GM12875 (cell line): ENCODE data around the gene LRR1.

Source experiments
- H3K4me3 ChIP-seq: one replicate; pipeline ENCODE4 v1.5.1; 2011; ENCODE audit warnings: low read depth, low read length, control low read depth
- CTCF ChIP-seq: IDR thresholded peaks from 2 replicates; pipeline ENCODE4 v1.5.1; 2011; ENCODE audit warnings: low read depth, mild to moderate bottlenecking, control low read depth, inconsistent platforms, low read length, moderate library complexity, borderline replicate concordance; ENCODE audit not compliant: insufficient read depth

LRR1 gene, protein sequence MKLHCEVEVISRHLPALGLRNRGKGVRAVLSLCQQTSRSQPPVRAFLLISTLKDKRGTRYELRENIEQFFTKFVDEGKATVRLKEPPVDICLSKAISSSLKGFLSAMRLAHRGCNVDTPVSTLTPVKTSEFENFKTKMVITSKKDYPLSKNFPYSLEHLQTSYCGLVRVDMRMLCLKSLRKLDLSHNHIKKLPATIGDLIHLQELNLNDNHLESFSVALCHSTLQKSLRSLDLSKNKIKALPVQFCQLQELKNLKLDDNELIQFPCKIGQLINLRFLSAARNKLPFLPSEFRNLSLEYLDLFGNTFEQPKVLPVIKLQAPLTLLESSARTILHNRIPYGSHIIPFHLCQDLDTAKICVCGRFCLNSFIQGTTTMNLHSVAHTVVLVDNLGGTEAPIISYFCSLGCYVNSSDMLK

DNA sequence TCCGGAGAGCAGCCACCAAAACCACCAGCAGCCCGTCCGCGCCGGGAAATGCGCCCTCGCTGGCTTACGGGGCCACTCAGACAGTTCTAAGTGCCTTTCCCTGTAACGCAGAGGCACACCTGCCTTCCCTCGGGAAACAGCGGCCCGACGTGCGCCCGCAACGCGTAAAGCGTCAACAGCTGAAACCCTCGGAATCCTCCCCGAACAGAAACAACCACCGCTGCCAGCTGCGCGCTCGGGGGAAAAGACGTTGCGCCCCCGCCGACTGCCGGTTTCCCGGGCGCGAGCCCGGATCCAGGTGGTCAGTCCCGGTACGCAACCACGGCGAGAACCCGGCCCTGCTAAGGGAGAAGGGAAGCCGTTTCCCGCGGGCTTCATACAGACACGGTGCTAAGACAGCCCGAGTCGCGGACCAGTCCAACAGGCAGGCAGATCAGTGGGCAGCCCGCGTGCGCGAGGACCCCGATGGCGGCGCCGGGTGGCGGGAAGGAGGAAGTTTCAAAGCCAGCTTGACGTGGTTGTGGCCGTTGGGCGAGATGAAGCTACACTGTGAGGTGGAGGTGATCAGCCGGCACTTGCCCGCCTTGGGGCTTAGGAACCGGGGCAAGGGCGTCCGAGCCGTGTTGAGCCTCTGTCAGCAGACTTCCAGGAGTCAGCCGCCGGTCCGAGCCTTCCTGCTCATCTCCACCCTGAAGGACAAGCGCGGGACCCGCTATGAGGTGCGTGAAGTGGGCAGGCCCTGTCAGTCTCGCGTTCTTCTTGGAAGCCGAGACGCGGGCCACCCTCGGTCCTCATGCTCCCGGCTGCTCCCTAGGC lies at the start of gene LRR1:
Gene LRR1, plus strand, starts transcription at position 456 of the 816 bp plus-strand sequence. Its CDS starts 81 bp downstream, at position 537.
- peak within 1 kb of the TSS; percentile 86 for H3K4me3 ChIP-seq
- no peak for TF ChIP-seq CTCF

DNA sequence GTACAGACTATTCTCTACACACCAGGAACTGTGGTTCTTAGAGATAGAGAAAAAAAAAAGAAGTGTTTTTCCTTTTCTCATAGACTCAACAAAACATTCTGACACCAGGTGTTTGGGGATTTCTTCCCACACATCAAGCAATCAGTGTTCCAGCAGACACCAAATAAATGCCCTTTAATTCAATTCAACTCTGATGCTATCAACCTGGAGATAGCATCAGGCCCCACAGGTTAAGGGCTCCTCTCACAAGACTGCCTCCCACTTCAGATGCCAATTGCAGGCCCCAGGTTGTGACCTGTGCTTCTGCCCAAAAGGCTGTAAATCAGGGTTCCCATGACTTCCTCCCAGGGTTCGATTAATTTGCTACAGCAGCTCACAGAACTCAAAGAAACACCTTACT lies 49.3 kb upstream of the LRR1 start:
- no peak for TF ChIP-seq CTCF
- H3K4me3 ChIP-seq: no peak overlapping the region

GRCh38 chr14:49549881-49550280 lies 48.9 kb upstream of the LRR1 start:
- no peak overlapping the region for H3K4me3 ChIP-seq
- no peak for TF ChIP-seq CTCF

GRCh38 chr14:49550286-49551184 lies 48.2 kb upstream of the LRR1 start:
- no peak overlapping the region for H3K4me3 ChIP-seq
- TF ChIP-seq CTCF: no peak

GRCh38 chr14:49551569-49551968 lies 47.2 kb upstream of the LRR1 start:
- TF ChIP-seq CTCF: no peak
- H3K4me3 ChIP-seq: no peak overlapping the region

DNA sequence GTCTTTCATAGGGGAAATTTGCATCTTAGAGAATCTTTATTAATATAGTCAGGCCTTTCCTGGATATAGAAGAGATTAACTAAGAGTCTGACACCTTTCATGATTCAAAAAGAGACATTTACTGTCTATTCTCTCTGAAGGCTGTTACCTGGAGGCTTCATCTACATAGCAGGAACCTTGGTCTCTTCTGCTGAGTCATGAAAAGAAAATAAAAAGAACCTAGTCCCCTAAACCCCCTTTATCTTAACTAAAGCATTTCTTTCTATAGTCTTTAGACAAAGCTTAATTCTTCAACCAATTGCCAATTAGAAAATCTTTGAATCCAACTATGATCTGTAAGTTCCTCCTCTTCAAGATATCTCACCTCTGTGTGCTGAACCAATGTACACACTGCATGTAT lies 45.6 kb upstream of the LRR1 start:
- no peak for TF ChIP-seq CTCF
- H3K4me3 ChIP-seq: no peak overlapping the region
